DOHH2 (cell line): ENCODE measurements around the gene NDUFB3.
"Not testable (repeated sequence)": the region's sequence is repeated elsewhere in the genome, so short reads cannot be mapped to it uniquely, and the experiment has no call there.

Experiments
- H3F3A ChIP-seq: fragments of 200-600 bp; sonication (generic), shearing (Covaris generic); 2 replicates; pipeline ENCODE4 v1.6.0; 2016; ENCODE audit warnings: antibody characterized with exemption, mild to moderate bottlenecking; ENCODE audit not compliant: control insufficient read depth, insufficient read depth
- H3K27ac ChIP-seq: fragments of 200-600 bp; sonication (generic); 2 replicates; pipeline ENCODE4 v1.5.1; 2014; ENCODE audit warnings: low read depth, mild to moderate bottlenecking, low read length, moderate library complexity
- H3K27me3 ChIP-seq: fragments of 200-600 bp; sonication (generic); 2 replicates; pipeline ENCODE4 v1.6.1; 2014; ENCODE audit warnings: mild to moderate bottlenecking, low read length, mixed read lengths; ENCODE audit not compliant: control insufficient read depth
- H3K36me3 ChIP-seq: fragments of 200-600 bp; sonication (generic); 2 replicates; pipeline ENCODE4 v1.6.1; 2014; ENCODE audit warnings: mild to moderate bottlenecking, low read length, moderate library complexity, mixed read lengths; ENCODE audit not compliant: control insufficient read depth
- H3K4me1 ChIP-seq: fragments of 200-600 bp; sonication (generic); 2 replicates; pipeline ENCODE4 v1.6.1; 2014; ENCODE audit warnings: mild to moderate bottlenecking, low read length, mixed read lengths; ENCODE audit not compliant: control insufficient read depth
- H3K4me2 ChIP-seq: fragments of 200-600 bp; sonication (generic); 2 replicates; pipeline ENCODE4 v1.6.0; 2014; ENCODE audit warnings: mild to moderate bottlenecking, low read length, moderate library complexity
- H3K4me3 ChIP-seq: fragments of 200-600 bp; sonication (generic); 2 replicates; pipeline ENCODE4 v1.5.1; 2014; ENCODE audit warnings: mild to moderate bottlenecking, low read length, mixed read lengths
- H3K79me2 ChIP-seq: fragments of 200-600 bp; sonication (generic); 2 replicates; pipeline ENCODE4 v1.6.1; 2014; ENCODE audit warnings: mild to moderate bottlenecking, low read length, mixed read lengths; ENCODE audit not compliant: control insufficient read depth
- H3K9me2 ChIP-seq: fragments of 200-600 bp; sonication (generic); replicated peaks from 2 replicates; pipeline ENCODE4 v1.6.1; 2014; ENCODE audit warnings: mild to moderate bottlenecking, low read length, mixed read lengths; ENCODE audit not compliant: control insufficient read depth
- H3K9me3 ChIP-seq: fragments of 200-600 bp; sonication (generic); 2 replicates; pipeline ENCODE4 v1.6.1; 2014; ENCODE audit warnings: antibody characterized with exemption, low read length, mixed read lengths; ENCODE audit not compliant: control insufficient read depth, insufficient read depth
- H4K20me1 ChIP-seq: fragments of 200-600 bp; sonication (generic); 2 replicates; pipeline ENCODE4 v1.6.0; 2014; ENCODE audit warnings: low read depth, mild to moderate bottlenecking, antibody characterized with exemption, low read length, moderate library complexity; ENCODE audit not compliant: control insufficient read depth, insufficient read depth
- EZH2phosphoT487 ChIP-seq: fragments of 200-600 bp; sonication (generic); IDR thresholded peaks from 2 replicates; pipeline ENCODE4 v1.6.1; 2017; ENCODE audit warnings: borderline replicate concordance, mild to moderate bottlenecking, antibody characterized with exemption, low read length, moderate library complexity, mixed read lengths
- TF ChIP-seq, protein P1 (sequence below): fragments of 200-600 bp; sonication (generic); IDR thresholded peaks from one replicate; pipeline ENCODE4 v1.5.1; 2014; ENCODE audit warnings: antibody characterized with exemption, mild to moderate bottlenecking, low read depth, low read length; ENCODE audit not compliant: poor library complexity, severe bottlenecking

Gene NDUFB3

DNA sequence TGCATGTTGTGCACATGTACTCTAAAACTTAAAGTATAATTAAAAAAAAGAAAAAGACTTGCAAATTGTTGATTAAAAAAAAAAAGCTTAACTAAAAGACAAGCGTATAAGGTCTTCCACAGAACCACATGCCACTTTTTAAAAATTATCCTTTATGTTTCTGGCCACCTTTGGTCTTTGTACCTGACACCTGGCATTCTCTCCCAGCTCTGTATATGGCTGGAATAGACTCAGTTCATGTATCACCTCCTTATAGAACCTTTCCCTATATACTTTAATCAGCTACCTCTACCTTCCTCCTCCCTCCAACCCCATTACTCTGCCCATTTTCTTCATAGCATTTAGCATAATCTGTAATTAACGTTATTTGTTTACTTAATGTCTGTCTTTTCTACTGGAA is 32.9 kb upstream of the NDUFB3 start:
- no peaks in the 10 kb centered on the region for H4K20me1 ChIP-seq
- H3K9me2 ChIP-seq, result no peaks in the 10 kb centered on the region
- no peak overlapping the region for H3K4me3 ChIP-seq
- H3F3A ChIP-seq, result no peaks in the 10 kb centered on the region
- H3K79me2 ChIP-seq, result peaks cover 6% of the 10 kb centered on the region
- H3K36me3 ChIP-seq, result peaks cover 5% of the 10 kb centered on the region; the same call in 1 of the 2 replicates
- no peaks in the 10 kb centered on the region for H3K4me1 ChIP-seq
- H3K27me3 ChIP-seq, result no peaks in the 10 kb centered on the region
- H3K27ac ChIP-seq, result no peak overlapping the region
- H3K4me2 ChIP-seq, result no peak overlapping the region
- TF ChIP-seq, protein P1, sequence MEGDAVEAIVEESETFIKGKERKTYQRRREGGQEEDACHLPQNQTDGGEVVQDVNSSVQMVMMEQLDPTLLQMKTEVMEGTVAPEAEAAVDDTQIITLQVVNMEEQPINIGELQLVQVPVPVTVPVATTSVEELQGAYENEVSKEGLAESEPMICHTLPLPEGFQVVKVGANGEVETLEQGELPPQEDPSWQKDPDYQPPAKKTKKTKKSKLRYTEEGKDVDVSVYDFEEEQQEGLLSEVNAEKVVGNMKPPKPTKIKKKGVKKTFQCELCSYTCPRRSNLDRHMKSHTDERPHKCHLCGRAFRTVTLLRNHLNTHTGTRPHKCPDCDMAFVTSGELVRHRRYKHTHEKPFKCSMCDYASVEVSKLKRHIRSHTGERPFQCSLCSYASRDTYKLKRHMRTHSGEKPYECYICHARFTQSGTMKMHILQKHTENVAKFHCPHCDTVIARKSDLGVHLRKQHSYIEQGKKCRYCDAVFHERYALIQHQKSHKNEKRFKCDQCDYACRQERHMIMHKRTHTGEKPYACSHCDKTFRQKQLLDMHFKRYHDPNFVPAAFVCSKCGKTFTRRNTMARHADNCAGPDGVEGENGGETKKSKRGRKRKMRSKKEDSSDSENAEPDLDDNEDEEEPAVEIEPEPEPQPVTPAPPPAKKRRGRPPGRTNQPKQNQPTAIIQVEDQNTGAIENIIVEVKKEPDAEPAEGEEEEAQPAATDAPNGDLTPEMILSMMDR, result no peak
- no peak for TF ChIP-seq EZH2phosphoT487
- no peaks in the 10 kb centered on the region for H3K9me3 ChIP-seq

GRCh38 chr2:201040867-201041628 is 30.8 kb upstream of the NDUFB3 start:
- TF ChIP-seq, protein P1, result no peak
- no peak for TF ChIP-seq EZH2phosphoT487
- Histone ChIP-seq H3K27me3 (no peaks in the 10 kb centered on the region), H3K4me2 (no peak overlapping the region), H3K79me2 (peaks cover 15% of the 10 kb centered on the region), H3K9me2 (no peaks in the 10 kb centered on the region), H3K36me3 (peaks cover 12% of the 10 kb centered on the region), H3K4me1 (no peaks in the 10 kb centered on the region), H4K20me1 (no peaks in the 10 kb centered on the region), H3K4me3 (no peak overlapping the region), H3F3A (no peaks in the 10 kb centered on the region), H3K27ac (no peak overlapping the region), H3K9me3 (no peaks in the 10 kb centered on the region)

- H4K20me1 ChIP-seq, H3K9me2 ChIP-seq, H3F3A ChIP-seq, H3K27me3 ChIP-seq, H3K9me3 ChIP-seq, H3K27ac ChIP-seq, H3K4me3 ChIP-seq, H3K4me1 ChIP-seq, H3K4me2 ChIP-seq: not testable (repeated sequence)
- H3K79me2 ChIP-seq, result peaks cover 28% of the 10 kb centered on the region
- H3K36me3 ChIP-seq, result peaks cover 12% of the 10 kb centered on the region
Observed at GRCh38 chr2:201042451-201042850, 29.4 kb upstream of the NDUFB3 start.

- H3K9me3 ChIP-seq, H4K20me1 ChIP-seq, H3K4me1 ChIP-seq, H3F3A ChIP-seq, H3K27ac ChIP-seq, H3K9me2 ChIP-seq, H3K27me3 ChIP-seq, H3K4me3 ChIP-seq, H3K4me2 ChIP-seq: not testable (repeated sequence)
- Histone ChIP-seq H3K36me3 (peaks cover 12% of the 10 kb centered on the region), H3K79me2 (peaks cover 33% of the 10 kb centered on the region)
Observed at GRCh38 chr2:201043050-201043449, 28.8 kb upstream of the NDUFB3 start.
